ENCODE results near the gene SYNC. TPM values are rescaled to one million over a fixed set of nuclear protein-coding genes. Genes with fewer than 3 reads are reported as not detected.
"Not testable (repeated sequence)": the region's sequence is repeated elsewhere in the genome, so short reads cannot be mapped to it uniquely, and the experiment has no call there.

SYNC gene
- total and polyA plus RNA-seq, 2 donors (not counting 3 experiments of a cell fraction or from before 2014, with no cell fraction given), result 3.5 to 9.4 TPM

DNA sequence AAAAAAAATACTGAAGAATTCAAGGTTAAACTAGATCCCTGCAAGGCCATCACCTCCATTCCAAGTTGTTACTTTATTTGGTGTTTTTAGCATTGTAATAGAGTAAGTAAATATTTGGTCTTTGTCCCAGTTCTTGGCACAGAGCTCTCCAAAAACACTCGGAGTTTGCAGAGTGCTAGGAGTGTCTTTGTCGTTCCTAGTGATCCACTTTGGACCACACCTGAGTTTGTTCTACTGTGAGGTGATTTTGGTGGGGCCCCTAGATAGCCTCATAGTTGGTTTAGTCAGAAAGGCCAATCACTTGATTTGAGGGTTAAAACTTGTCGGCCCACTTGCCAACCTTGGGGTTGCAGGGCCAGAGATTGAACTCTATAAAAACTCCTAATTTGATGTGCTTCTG is 25.6 kb downstream of the SYNC start:
- POLR2A ChIA-PET, result interaction anchor here (0.7 kb wide), 2 partner anchors 121 to 158 kb away, joined by 4 to 6 read pairs; no protein-coding TSS in a partner anchor
- no peak overlapping the region for H3K9ac ChIP-seq (replicated peaks; ENCODE audit: extremely low read depth, insufficient read depth, low read length)
- H4K20me1 ChIP-seq (replicated peaks; ENCODE audit: control insufficient read depth, extremely low read depth, insufficient read depth, low read length), result no peaks in the 10 kb centered on the region
- peaks cover 21 to 34% of the 10 kb centered on the region in 2 experiments for H3K36me3 ChIP-seq (ENCODE audit: control insufficient read depth in 2 of 2, extremely low read depth in 1 of 2, insufficient read depth in 2 of 2, low read length in 2 of 2)
- H3K4me1 ChIP-seq (ENCODE audit: control insufficient read depth, extremely low read depth, insufficient read depth, low read length), result no peaks in the 10 kb centered on the region
- H3K27me3 ChIP-seq (ENCODE audit: control insufficient read depth in 2 of 2, insufficient read depth in 2 of 2, low read length in 2 of 2), result no peaks in the 10 kb centered on the region
- TF ChIP-seq POLR2AphosphoS5 (IDR thresholded peaks at IDR 0.05; ENCODE audit: insufficient read depth, low read depth, low read length) (no peak), EZH2 (IDR thresholded peaks at IDR 0.05; ENCODE audit: borderline replicate concordance, low read depth, low read length, severe bottlenecking) (no peak), JUN (IDR thresholded peaks at IDR 0.05; ENCODE audit: borderline replicate concordance, insufficient read depth, insufficient read length, low read depth) (no peak), MYC (IDR thresholded peaks at IDR 0.05; ENCODE audit: low read depth, low read length) (no peak), FOS (IDR thresholded peaks at IDR 0.05; ENCODE audit: borderline replicate concordance, insufficient read depth, low read length) (no peak), POLR2A (IDR thresholded peaks at IDR 0.05; ENCODE audit: low read depth, low read length) (no peak), GATA2 (IDR thresholded peaks at IDR 0.05; ENCODE audit: insufficient read depth, insufficient read length, low read depth, low read length) (no peak)
- TF ChIP-seq, protein P1, sequence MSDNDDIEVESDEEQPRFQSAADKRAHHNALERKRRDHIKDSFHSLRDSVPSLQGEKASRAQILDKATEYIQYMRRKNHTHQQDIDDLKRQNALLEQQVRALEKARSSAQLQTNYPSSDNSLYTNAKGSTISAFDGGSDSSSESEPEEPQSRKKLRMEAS (IDR thresholded peaks at IDR 0.05; ENCODE audit: insufficient read depth, insufficient read length), result no peak
- TF ChIP-seq, protein P2, sequence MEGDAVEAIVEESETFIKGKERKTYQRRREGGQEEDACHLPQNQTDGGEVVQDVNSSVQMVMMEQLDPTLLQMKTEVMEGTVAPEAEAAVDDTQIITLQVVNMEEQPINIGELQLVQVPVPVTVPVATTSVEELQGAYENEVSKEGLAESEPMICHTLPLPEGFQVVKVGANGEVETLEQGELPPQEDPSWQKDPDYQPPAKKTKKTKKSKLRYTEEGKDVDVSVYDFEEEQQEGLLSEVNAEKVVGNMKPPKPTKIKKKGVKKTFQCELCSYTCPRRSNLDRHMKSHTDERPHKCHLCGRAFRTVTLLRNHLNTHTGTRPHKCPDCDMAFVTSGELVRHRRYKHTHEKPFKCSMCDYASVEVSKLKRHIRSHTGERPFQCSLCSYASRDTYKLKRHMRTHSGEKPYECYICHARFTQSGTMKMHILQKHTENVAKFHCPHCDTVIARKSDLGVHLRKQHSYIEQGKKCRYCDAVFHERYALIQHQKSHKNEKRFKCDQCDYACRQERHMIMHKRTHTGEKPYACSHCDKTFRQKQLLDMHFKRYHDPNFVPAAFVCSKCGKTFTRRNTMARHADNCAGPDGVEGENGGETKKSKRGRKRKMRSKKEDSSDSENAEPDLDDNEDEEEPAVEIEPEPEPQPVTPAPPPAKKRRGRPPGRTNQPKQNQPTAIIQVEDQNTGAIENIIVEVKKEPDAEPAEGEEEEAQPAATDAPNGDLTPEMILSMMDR (IDR thresholded peaks at IDR 0.05; ENCODE audit: extremely low read depth in 1 of 2, insufficient read depth in 1 of 2, low read depth in 1 of 2, low read length in 2 of 2), result no peak
- dilution Hi-C loops (cut with MboI; ENCODE audit: extremely low pct_ligation_motif_present, low sequenced_read_pairs), result no loop called here
- no peak overlapping the region for H3K4me2 ChIP-seq (ENCODE audit: insufficient read depth, low read length)
- no peak for FAIRE-seq
- no peaks in the 10 kb centered on the region for H3K79me2 ChIP-seq (ENCODE audit: control insufficient read depth, insufficient read depth, low read length)
- no peak overlapping the region for H3K27ac ChIP-seq (ENCODE audit: insufficient read depth, low read depth, low read length)
- H3K4me3 ChIP-seq (replicated peaks in 1 of 3; ENCODE audit: insufficient read depth in 1 of 3, low read depth in 1 of 3, low read length in 3 of 3), result no peak overlapping the region
- CTCF ChIA-PET, result interaction anchor here (0.6 to 1.2 kb wide), 3 partner anchors 11 to 195 kb away, joined by 3 to 4 read pairs (median 4); no protein-coding TSS in a partner anchor
- H3K9me1 ChIP-seq (replicated peaks; ENCODE audit: control insufficient read depth, extremely low read depth, insufficient read depth, low read length), result no peaks in the 10 kb centered on the region
- DNase-seq (ENCODE audit: low read depth, low spot score), result no peak
- H2AFZ ChIP-seq (ENCODE audit: low read depth, low read length), result no peak overlapping the region
- no peaks in the 10 kb centered on the region for H3K9me3 ChIP-seq (replicated peaks; ENCODE audit: control insufficient read depth, insufficient read depth, low read length)
- BruUV-seq (replicated peaks), result no TSS peak
- intact Hi-C loops (cut with micrococcal nuclease), result no loop called here

DNA sequence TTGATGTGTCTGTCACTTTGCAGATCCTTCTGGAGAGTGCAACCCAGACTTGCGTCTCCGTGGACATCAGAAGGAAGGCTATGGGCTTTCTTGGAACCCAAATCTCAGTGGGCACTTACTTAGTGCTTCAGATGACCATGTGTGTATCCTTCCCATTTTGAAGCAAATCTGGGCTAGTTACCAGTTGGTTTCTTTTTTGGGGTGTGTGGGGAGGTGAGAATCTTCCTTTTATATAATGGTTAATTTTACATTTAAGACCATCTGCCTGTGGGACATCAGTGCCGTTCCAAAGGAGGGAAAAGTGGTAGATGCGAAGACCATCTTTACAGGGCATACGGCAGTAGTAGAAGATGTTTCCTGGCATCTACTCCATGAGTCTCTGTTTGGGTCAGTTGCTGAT is 33.9 kb downstream of the SYNC start:
- dilution Hi-C loops (cut with MboI; ENCODE audit: extremely low pct_ligation_motif_present, low sequenced_read_pairs); H3K79me2 ChIP-seq (ENCODE audit: control insufficient read depth, insufficient read depth, low read length): not testable (repeated sequence)

More for the DNA sequence above, 33.9 kb downstream of the SYNC start:
- H3K27ac ChIP-seq (ENCODE audit: insufficient read depth, low read depth, low read length); FAIRE-seq; H3K9ac ChIP-seq (replicated peaks; ENCODE audit: extremely low read depth, insufficient read depth, low read length); H3K4me3 ChIP-seq (replicated peaks in 1 of 3; ENCODE audit: insufficient read depth in 1 of 3, low read depth in 1 of 3, low read length in 3 of 3); H3K27me3 ChIP-seq (ENCODE audit: control insufficient read depth in 2 of 2, insufficient read depth in 2 of 2, low read length in 2 of 2); H2AFZ ChIP-seq (ENCODE audit: low read depth, low read length); intact Hi-C loops (cut with micrococcal nuclease); POLR2A ChIA-PET; H3K4me1 ChIP-seq (ENCODE audit: control insufficient read depth, extremely low read depth, insufficient read depth, low read length); DNase-seq (ENCODE audit: low read depth, low spot score); H3K4me2 ChIP-seq (ENCODE audit: insufficient read depth, low read length); H4K20me1 ChIP-seq (replicated peaks; ENCODE audit: control insufficient read depth, extremely low read depth, insufficient read depth, low read length); H3K9me1 ChIP-seq (replicated peaks; ENCODE audit: control insufficient read depth, extremely low read depth, insufficient read depth, low read length); CTCF ChIA-PET; H3K9me3 ChIP-seq (replicated peaks; ENCODE audit: control insufficient read depth, insufficient read depth, low read length): not testable (repeated sequence)
- H3K36me3 ChIP-seq (ENCODE audit: control insufficient read depth in 2 of 2, extremely low read depth in 1 of 2, insufficient read depth in 2 of 2, low read length in 2 of 2), result peaks cover 16 to 23% of the 10 kb centered on the region in 2 experiments
- TSS peak; percentile 46 for BruUV-seq (replicated peaks)
